GM23338 (cell line): ENCODE results near the gene ZNF850.

ENCODE experiments used
- EZH2 ChIP-seq: fragments of 200-600 bp; sonication (generic); IDR thresholded peaks from one replicate; pipeline ENCODE4 v1.8.0; 2017; ENCODE audit warnings: antibody characterized with exemption, mild to moderate bottlenecking, low read depth; ENCODE audit not compliant: unreplicated experiment
- TF ChIP-seq, protein P1 (sequence below), 2 experiments: fragments of 200-600 bp in 1 of 2; sonication (generic) in 1 of 2; conservative IDR thresholded peaks; 2 replicates each; pipeline versions ENCODE4 v1.5.1 to v1.6.1; 2016 to 2017; ENCODE audit warnings: antibody characterized with exemption in 2 of 2, low read depth in 2 of 2, mild to moderate bottlenecking in 2 of 2, moderate library complexity in 1 of 2

- TF ChIP-seq, protein P1, sequence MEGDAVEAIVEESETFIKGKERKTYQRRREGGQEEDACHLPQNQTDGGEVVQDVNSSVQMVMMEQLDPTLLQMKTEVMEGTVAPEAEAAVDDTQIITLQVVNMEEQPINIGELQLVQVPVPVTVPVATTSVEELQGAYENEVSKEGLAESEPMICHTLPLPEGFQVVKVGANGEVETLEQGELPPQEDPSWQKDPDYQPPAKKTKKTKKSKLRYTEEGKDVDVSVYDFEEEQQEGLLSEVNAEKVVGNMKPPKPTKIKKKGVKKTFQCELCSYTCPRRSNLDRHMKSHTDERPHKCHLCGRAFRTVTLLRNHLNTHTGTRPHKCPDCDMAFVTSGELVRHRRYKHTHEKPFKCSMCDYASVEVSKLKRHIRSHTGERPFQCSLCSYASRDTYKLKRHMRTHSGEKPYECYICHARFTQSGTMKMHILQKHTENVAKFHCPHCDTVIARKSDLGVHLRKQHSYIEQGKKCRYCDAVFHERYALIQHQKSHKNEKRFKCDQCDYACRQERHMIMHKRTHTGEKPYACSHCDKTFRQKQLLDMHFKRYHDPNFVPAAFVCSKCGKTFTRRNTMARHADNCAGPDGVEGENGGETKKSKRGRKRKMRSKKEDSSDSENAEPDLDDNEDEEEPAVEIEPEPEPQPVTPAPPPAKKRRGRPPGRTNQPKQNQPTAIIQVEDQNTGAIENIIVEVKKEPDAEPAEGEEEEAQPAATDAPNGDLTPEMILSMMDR (conservative IDR thresholded peaks at IDR 0.05; ENCODE audit: low read depth in 2 of 2), result no peak
- no peak for TF ChIP-seq EZH2
These were observed 24.0 kb upstream of the ZNF850 start for GRCh38 chr19:36796714-36796992.
